ENCODE results near the gene TENT5A. TPM values are rescaled to one million over a fixed set of nuclear protein-coding genes. Genes with fewer than 3 reads are reported as not detected.

Gene TENT5A
- total and polyA plus RNA-seq, 5 donors from 2014 or later: 1.2 to 4.8 (median 3.2) TPM

GRCh38 chr6:81770381-81770780 is 17.9 kb upstream of the TENT5A start:
- no peaks in the 10 kb centered on the region for H3K36me3 Mint-ChIP-seq
- Histone ChIP-seq H3K4me3 (ENCODE audit: low read depth, low read length) (no peak overlapping the region), H3K4me1 (ENCODE audit: control insufficient read depth, insufficient read depth, low read length, poor library complexity, severe bottlenecking) (no peaks in the 10 kb centered on the region), H3K9me3 (ENCODE audit: control insufficient read depth in 2 of 2, low read length in 2 of 2) (no peaks in the 10 kb centered on the region), H3K27me3 (ENCODE audit: control insufficient read depth, insufficient read depth, low read length) (no peaks in the 10 kb centered on the region), H3K36me3 (ENCODE audit: control insufficient read depth, insufficient read depth, low read length) (no peaks in the 10 kb centered on the region), H3K27ac (ENCODE audit: insufficient read depth, low read length, poor library complexity, severe bottlenecking) (no peak overlapping the region)
- H3K9me3 Mint-ChIP-seq: no peaks in the 10 kb centered on the region
- H3K4me1 Mint-ChIP-seq: no peaks in the 10 kb centered on the region
- H3K4me3 Mint-ChIP-seq: no peak overlapping the region
- no peak for DNase-seq
- ATAC-seq (ENCODE audit: low read depth in 2 of 2): no peak
- H3K27ac Mint-ChIP-seq: no peak overlapping the region
- no peaks in the 10 kb centered on the region for H3K27me3 Mint-ChIP-seq

- H3K36me3 Mint-ChIP-seq: no peaks in the 10 kb centered on the region
- Histone ChIP-seq H3K27ac (ENCODE audit: insufficient read depth, low read length, poor library complexity, severe bottlenecking) (no peak overlapping the region), H3K27me3 (ENCODE audit: control insufficient read depth, insufficient read depth, low read length) (peaks cover 2% of the 10 kb centered on the region), H3K4me3 (ENCODE audit: low read depth, low read length) (no peak overlapping the region), H3K36me3 (ENCODE audit: control insufficient read depth, insufficient read depth, low read length) (no peaks in the 10 kb centered on the region), H3K9me3 (ENCODE audit: control insufficient read depth in 2 of 2, low read length in 2 of 2) (no peaks in the 10 kb centered on the region), H3K4me1 (ENCODE audit: control insufficient read depth, insufficient read depth, low read length, poor library complexity, severe bottlenecking) (no peaks in the 10 kb centered on the region)
- peaks cover 2% of the 10 kb centered on the region for H3K27me3 Mint-ChIP-seq
- H3K27ac Mint-ChIP-seq: no peak overlapping the region
- H3K9me3 Mint-ChIP-seq: no peaks in the 10 kb centered on the region
- H3K4me3 Mint-ChIP-seq: no peak overlapping the region
- DNase-seq: no peak
- H3K4me1 Mint-ChIP-seq: no peaks in the 10 kb centered on the region
- no peak for ATAC-seq (ENCODE audit: low read depth in 2 of 2)
These were observed 17.3 kb upstream of the TENT5A start for GRCh38 chr6:81769824-81770223.

- Mint-ChIP-seq H3K4me3 (no peak overlapping the region), H3K9me3 (no peaks in the 10 kb centered on the region), H3K27me3 (peaks cover 7% of the 10 kb centered on the region), H3K36me3 (no peaks in the 10 kb centered on the region), H3K27ac (no peak overlapping the region), H3K4me1 (no peaks in the 10 kb centered on the region)
- H3K4me3 ChIP-seq (ENCODE audit: low read depth, low read length): no peak overlapping the region
- H3K9me3 ChIP-seq (ENCODE audit: control insufficient read depth in 2 of 2, low read length in 2 of 2): no peaks in the 10 kb centered on the region
- DNase-seq: no peak
- H3K36me3 ChIP-seq (ENCODE audit: control insufficient read depth, insufficient read depth, low read length): no peaks in the 10 kb centered on the region
- ATAC-seq (ENCODE audit: low read depth in 2 of 2): no peak
- H3K27me3 ChIP-seq (ENCODE audit: control insufficient read depth, insufficient read depth, low read length): peaks cover 2% of the 10 kb centered on the region
- H3K4me1 ChIP-seq (ENCODE audit: control insufficient read depth, insufficient read depth, low read length, poor library complexity, severe bottlenecking): no peaks in the 10 kb centered on the region
- H3K27ac ChIP-seq (ENCODE audit: insufficient read depth, low read length, poor library complexity, severe bottlenecking): no peak overlapping the region
These were observed 15.9 kb upstream of the TENT5A start for GRCh38 chr6:81768150-81768942.

DNA sequence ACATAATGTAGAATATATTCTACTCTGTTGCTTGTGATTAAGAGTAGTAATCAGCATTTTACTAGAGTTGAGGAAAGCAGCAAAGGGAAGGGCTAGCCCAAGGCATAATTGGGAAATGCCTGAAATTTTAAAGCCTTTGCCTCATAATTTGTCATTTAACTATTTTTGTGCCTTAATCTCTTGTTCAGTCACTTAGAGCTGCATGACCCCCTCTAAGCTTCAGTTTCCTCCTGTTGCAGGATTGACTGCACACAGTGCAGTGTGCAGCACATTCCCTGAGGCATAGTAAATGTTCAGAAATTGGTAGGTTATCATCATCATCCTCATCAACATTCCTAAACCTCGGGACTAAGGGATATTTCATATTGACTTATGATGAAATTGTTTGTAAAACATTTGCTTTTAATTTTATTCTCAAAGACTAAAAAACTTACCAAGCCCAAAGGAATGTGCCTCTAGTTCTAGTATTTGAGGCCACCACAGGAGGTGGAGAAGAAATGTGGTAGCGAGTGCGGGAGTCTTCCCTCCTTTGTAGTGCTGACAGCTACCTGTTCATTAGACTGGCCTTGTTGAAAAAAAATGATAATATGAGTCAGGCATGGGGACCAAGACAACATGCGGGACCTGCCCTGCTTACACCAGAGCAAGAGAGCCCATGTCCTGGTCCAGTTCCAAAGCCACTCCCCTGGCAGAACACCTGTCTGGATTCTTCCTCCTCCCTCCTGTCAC is 14.8 kb upstream of the TENT5A start:
- H3K27me3 ChIP-seq (ENCODE audit: control insufficient read depth, insufficient read depth, low read length): peaks cover 2% of the 10 kb centered on the region
- Mint-ChIP-seq H3K36me3 (no peaks in the 10 kb centered on the region), H3K9me3 (no peaks in the 10 kb centered on the region), H3K4me1 (no peaks in the 10 kb centered on the region), H3K27ac (no peak overlapping the region), H3K4me3 (no peak overlapping the region), H3K27me3 (peaks cover 7% of the 10 kb centered on the region)
- DNase-seq (no peak), ATAC-seq (ENCODE audit: low read depth in 2 of 2) (no peak)
- no peak overlapping the region for H3K27ac ChIP-seq (ENCODE audit: insufficient read depth, low read length, poor library complexity, severe bottlenecking)
- no peaks in the 10 kb centered on the region for H3K36me3 ChIP-seq (ENCODE audit: control insufficient read depth, insufficient read depth, low read length)
- no peaks in the 10 kb centered on the region for H3K9me3 ChIP-seq (ENCODE audit: control insufficient read depth in 2 of 2, low read length in 2 of 2)
- no peaks in the 10 kb centered on the region for H3K4me1 ChIP-seq (ENCODE audit: control insufficient read depth, insufficient read depth, low read length, poor library complexity, severe bottlenecking)
- no peak overlapping the region for H3K4me3 ChIP-seq (ENCODE audit: low read depth, low read length)

DNA sequence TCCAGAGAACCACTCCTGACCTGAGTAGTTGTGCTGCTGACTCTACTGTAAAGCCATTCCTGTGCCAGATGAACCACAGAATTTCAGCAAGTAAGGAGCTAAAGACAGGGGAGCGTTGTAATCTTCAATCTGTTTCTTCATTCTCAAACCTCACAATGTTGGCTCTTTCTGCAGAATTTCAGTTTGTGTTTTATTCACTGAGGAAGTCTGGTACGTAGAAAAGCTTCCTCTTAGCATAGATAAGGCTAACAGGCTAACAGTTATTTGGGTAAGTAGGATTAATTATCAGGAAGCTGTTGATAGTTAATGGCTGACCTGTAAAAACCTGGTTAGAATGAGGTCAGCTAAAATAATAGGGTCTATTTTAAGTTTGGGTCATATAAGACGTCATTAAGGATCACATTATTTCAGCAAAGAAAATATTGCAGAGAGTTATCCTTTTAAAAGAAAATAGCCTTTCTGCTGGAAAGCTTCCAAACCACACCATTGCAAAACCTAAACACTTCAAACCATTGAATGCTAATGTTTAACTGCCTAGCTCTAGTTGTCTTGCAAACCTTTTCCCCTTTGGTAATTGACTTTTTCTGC is 14.1 kb upstream of the TENT5A start:
- Histone ChIP-seq H3K27ac (ENCODE audit: insufficient read depth, low read length, poor library complexity, severe bottlenecking) (no peak overlapping the region), H3K4me1 (ENCODE audit: control insufficient read depth, insufficient read depth, low read length, poor library complexity, severe bottlenecking) (no peaks in the 10 kb centered on the region), H3K4me3 (ENCODE audit: low read depth, low read length) (no peak overlapping the region), H3K9me3 (ENCODE audit: control insufficient read depth in 2 of 2, low read length in 2 of 2) (no peaks in the 10 kb centered on the region), H3K36me3 (ENCODE audit: control insufficient read depth, insufficient read depth, low read length) (no peaks in the 10 kb centered on the region), H3K27me3 (ENCODE audit: control insufficient read depth, insufficient read depth, low read length) (peaks cover 2% of the 10 kb centered on the region)
- Mint-ChIP-seq H3K4me1 (no peaks in the 10 kb centered on the region), H3K4me3 (no peak overlapping the region), H3K27me3 (peaks cover 7% of the 10 kb centered on the region), H3K9me3 (no peaks in the 10 kb centered on the region), H3K27ac (no peak overlapping the region), H3K36me3 (no peaks in the 10 kb centered on the region)
- no peak for ATAC-seq (ENCODE audit: low read depth in 2 of 2)
- no peak for DNase-seq

GRCh38 chr6:81764531-81764930 is 12.1 kb upstream of the TENT5A start:
- no peaks in the 10 kb centered on the region for H3K9me3 Mint-ChIP-seq
- H3K9me3 ChIP-seq (ENCODE audit: control insufficient read depth in 2 of 2, low read length in 2 of 2): no peaks in the 10 kb centered on the region
- no peaks in the 10 kb centered on the region for H3K36me3 ChIP-seq (ENCODE audit: control insufficient read depth, insufficient read depth, low read length)
- H3K4me3 ChIP-seq (ENCODE audit: low read depth, low read length): no peak overlapping the region
- ATAC-seq (ENCODE audit: low read depth in 2 of 2) (no peak), DNase-seq (no peak)
- peaks cover 2% of the 10 kb centered on the region for H3K27me3 ChIP-seq (ENCODE audit: control insufficient read depth, insufficient read depth, low read length)
- no peak overlapping the region for H3K4me3 Mint-ChIP-seq
- no peaks in the 10 kb centered on the region for H3K4me1 Mint-ChIP-seq
- H3K27me3 Mint-ChIP-seq: peaks cover 7% of the 10 kb centered on the region
- no peak overlapping the region for H3K27ac ChIP-seq (ENCODE audit: insufficient read depth, low read length, poor library complexity, severe bottlenecking)
- no peak overlapping the region for H3K27ac Mint-ChIP-seq
- H3K4me1 ChIP-seq (ENCODE audit: control insufficient read depth, insufficient read depth, low read length, poor library complexity, severe bottlenecking): no peaks in the 10 kb centered on the region
- no peaks in the 10 kb centered on the region for H3K36me3 Mint-ChIP-seq

GRCh38 chr6:81763968-81764367 is 11.5 kb upstream of the TENT5A start:
- no peaks in the 10 kb centered on the region for H3K9me3 ChIP-seq (ENCODE audit: control insufficient read depth in 2 of 2, low read length in 2 of 2)
- no peaks in the 10 kb centered on the region for H3K36me3 ChIP-seq (ENCODE audit: control insufficient read depth, insufficient read depth, low read length)
- Mint-ChIP-seq H3K4me3 (no peak overlapping the region), H3K27ac (no peak overlapping the region), H3K9me3 (no peaks in the 10 kb centered on the region), H3K27me3 (peaks cover 7% of the 10 kb centered on the region), H3K36me3 (no peaks in the 10 kb centered on the region), H3K4me1 (no peaks in the 10 kb centered on the region)
- no peak for DNase-seq
- no peak overlapping the region for H3K27ac ChIP-seq (ENCODE audit: insufficient read depth, low read length, poor library complexity, severe bottlenecking)
- peaks cover 2% of the 10 kb centered on the region for H3K27me3 ChIP-seq (ENCODE audit: control insufficient read depth, insufficient read depth, low read length)
- no peaks in the 10 kb centered on the region for H3K4me1 ChIP-seq (ENCODE audit: control insufficient read depth, insufficient read depth, low read length, poor library complexity, severe bottlenecking)
- ATAC-seq (ENCODE audit: low read depth in 2 of 2): no peak
- H3K4me3 ChIP-seq (ENCODE audit: low read depth, low read length): no peak overlapping the region

All from CD4-positive, CD25-positive, alpha-beta regulatory T cell (primary cell).